Ovary (tissue), 3 donors: Measurements from ENCODE around the gene AVL9.

Source experiments
- POLR2A ChIP-seq: fragments of 450-650 bp; IDR thresholded peaks from one replicate; pipeline ENCODE4 v1.6.1; 2017; ENCODE audit warnings: antibody characterized with exemption, mild to moderate bottlenecking, moderate library complexity
- TF ChIP-seq, protein P1 (sequence below), 3 donors: fragments of 450-650 bp in 2 of 3; fragments of 200-600 bp in 1 of 3; IDR thresholded peaks; one replicate each; pipeline versions ENCODE4 v1.5.1 to v1.8.0; 2016 to 2022; ENCODE audit warnings: antibody characterized with exemption in 3 of 3, mild to moderate bottlenecking in 1 of 3
- donor health status: DM: no; HTN: no; CAD: no.

DNA sequence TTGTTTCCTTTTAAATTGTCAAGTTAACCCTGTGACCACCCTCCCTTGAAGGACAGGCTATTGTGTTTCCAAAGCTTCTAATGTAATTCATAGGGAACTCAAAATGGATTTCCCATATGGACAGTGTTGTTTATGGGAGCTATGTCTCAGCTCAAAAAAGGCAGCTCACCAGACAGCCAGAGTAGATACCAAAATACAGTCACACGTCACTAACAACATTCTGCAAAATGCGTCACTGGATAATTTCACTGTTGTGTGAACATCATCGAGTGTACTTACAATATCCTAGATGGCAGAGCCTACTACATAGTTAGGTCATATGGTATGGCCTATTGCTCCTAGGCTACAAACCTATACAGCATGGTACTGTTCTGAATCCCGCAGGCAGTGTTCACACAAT, 97.4 kb downstream of the AVL9 start:
- TF ChIP-seq, protein P1, sequence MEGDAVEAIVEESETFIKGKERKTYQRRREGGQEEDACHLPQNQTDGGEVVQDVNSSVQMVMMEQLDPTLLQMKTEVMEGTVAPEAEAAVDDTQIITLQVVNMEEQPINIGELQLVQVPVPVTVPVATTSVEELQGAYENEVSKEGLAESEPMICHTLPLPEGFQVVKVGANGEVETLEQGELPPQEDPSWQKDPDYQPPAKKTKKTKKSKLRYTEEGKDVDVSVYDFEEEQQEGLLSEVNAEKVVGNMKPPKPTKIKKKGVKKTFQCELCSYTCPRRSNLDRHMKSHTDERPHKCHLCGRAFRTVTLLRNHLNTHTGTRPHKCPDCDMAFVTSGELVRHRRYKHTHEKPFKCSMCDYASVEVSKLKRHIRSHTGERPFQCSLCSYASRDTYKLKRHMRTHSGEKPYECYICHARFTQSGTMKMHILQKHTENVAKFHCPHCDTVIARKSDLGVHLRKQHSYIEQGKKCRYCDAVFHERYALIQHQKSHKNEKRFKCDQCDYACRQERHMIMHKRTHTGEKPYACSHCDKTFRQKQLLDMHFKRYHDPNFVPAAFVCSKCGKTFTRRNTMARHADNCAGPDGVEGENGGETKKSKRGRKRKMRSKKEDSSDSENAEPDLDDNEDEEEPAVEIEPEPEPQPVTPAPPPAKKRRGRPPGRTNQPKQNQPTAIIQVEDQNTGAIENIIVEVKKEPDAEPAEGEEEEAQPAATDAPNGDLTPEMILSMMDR (IDR thresholded peaks at IDR 0.05): no peak
- no peak for TF ChIP-seq POLR2A
